Osteocyte (in vitro differentiated cells): Measurements from ENCODE around the gene PCDHGB1. TPM values are rescaled to one million over a fixed set of nuclear protein-coding genes. Genes with fewer than 3 reads are reported as not detected.

ENCODE experiments used
- DNase-seq: peaks from one replicate; pipeline ENCODE4 v3.0.0; 2021; ENCODE audit warnings: mixed read lengths; ENCODE audit not compliant: unreplicated experiment; ENCODE audit errors: extremely low spot score
- H3K27ac Mint-ChIP-seq: one replicate; pipeline ENCODE4 v1.8.0; 2021; ENCODE audit warnings: mild to moderate bottlenecking, mixed read lengths; ENCODE audit not compliant: unreplicated experiment
- H3K27me3 Mint-ChIP-seq: one replicate; pipeline ENCODE4 v1.8.0; 2021; ENCODE audit warnings: mixed read lengths; ENCODE audit not compliant: unreplicated experiment
- H3K36me3 Mint-ChIP-seq: one replicate; pipeline ENCODE4 v1.8.0; 2021; ENCODE audit warnings: mixed read lengths; ENCODE audit not compliant: unreplicated experiment
- H3K4me1 Mint-ChIP-seq: one replicate; pipeline ENCODE4 v1.8.0; 2021; ENCODE audit warnings: mixed read lengths; ENCODE audit not compliant: unreplicated experiment
- H3K4me3 Mint-ChIP-seq: one replicate; pipeline ENCODE4 v1.8.0; 2021; ENCODE audit warnings: mild to moderate bottlenecking, moderate library complexity, mixed read lengths; ENCODE audit not compliant: unreplicated experiment
- H3K9me3 Mint-ChIP-seq: one replicate; pipeline ENCODE4 v1.8.0; 2021; ENCODE audit warnings: mixed read lengths; ENCODE audit not compliant: unreplicated experiment
- total RNA-seq: library from RNA; stranded (reverse); gene quantifications from 2 replicates; pipeline ENCODE4 v1.2.1, GENCODE V29; 2021
- TF ChIP-seq, protein P1 (sequence below): fragments of 200-600 bp; sonication (generic); IDR thresholded peaks from 2 replicates; pipeline ENCODE4 v1.5.0; 2021; ENCODE audit warnings: antibody characterized with exemption, mild to moderate bottlenecking, moderate library complexity

PCDHGB1 gene
- total RNA-seq, 1 donor from 2014 or later, result 1.8 TPM

DNA sequence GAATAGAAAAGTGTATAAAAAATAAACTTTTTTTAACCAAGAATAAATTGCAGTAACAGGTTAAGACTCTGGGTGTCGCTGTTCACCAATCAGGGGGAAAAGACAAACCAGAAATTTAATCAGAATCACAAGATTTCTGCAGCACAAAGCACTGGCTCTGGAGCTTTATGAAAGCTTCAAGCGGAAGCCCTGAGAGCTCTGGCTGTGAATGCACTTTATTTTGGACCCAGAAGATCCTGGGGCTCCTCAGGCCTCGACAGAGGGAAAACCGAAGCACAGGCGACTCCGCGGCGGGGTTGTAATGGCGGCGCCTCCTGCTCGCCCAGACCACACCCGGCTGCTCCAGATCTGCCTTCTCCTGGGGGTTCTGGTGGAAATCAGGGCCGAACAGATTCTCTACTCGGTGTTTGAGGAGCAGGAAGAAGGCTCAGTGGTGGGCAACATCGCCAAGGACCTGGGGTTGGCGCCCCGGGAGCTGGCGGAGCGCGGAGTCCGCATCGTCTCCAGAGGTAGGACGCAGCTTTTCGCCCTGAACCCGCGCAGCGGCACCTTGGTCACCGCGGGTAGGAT lies 5.1 kb downstream of the PCDHGB1 start, which contains the start of gene PCDHGA4:
TSS of gene PCDHGA4 (plus strand) at position 122 of the 570 bp plus-strand sequence. CDS start at position 209, 87 bp downstream.
- H3K27me3 Mint-ChIP-seq, result no peaks in the 10 kb centered on the region
- peaks cover 1% of the 10 kb centered on the region for H3K4me1 Mint-ChIP-seq
- H3K9me3 Mint-ChIP-seq, result peaks cover 35% of the 10 kb centered on the region
- no peak for DNase-seq
- H3K27ac Mint-ChIP-seq, result no peak within 1 kb of the TSS
- TF ChIP-seq, protein P1, sequence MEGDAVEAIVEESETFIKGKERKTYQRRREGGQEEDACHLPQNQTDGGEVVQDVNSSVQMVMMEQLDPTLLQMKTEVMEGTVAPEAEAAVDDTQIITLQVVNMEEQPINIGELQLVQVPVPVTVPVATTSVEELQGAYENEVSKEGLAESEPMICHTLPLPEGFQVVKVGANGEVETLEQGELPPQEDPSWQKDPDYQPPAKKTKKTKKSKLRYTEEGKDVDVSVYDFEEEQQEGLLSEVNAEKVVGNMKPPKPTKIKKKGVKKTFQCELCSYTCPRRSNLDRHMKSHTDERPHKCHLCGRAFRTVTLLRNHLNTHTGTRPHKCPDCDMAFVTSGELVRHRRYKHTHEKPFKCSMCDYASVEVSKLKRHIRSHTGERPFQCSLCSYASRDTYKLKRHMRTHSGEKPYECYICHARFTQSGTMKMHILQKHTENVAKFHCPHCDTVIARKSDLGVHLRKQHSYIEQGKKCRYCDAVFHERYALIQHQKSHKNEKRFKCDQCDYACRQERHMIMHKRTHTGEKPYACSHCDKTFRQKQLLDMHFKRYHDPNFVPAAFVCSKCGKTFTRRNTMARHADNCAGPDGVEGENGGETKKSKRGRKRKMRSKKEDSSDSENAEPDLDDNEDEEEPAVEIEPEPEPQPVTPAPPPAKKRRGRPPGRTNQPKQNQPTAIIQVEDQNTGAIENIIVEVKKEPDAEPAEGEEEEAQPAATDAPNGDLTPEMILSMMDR, result no peak
- H3K36me3 Mint-ChIP-seq, result peaks cover 1% of the 10 kb centered on the region
- H3K4me3 Mint-ChIP-seq, result no peak within 1 kb of the TSS

DNA sequence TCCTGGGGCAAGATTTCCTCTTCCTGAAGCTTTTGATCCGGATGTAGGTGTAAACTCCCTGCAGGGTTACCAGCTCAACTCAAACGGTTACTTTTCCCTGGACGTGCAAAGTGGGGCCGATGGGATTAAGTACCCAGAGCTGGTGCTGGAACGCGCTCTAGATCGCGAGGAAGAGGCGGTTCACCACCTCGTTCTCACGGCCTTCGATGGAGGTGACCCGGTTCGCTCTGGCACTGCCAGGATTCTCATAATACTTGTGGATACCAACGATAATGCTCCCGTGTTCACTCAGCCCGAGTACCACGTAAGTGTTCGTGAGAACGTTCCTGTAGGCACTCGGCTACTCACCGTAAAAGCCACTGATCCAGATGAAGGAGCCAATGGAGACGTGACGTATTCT lies 5.7 kb downstream of the PCDHGB1 start:
- Mint-ChIP-seq H3K27ac (no peak overlapping the region), H3K36me3 (no peaks in the 10 kb centered on the region), H3K4me3 (no peak overlapping the region), H3K27me3 (no peaks in the 10 kb centered on the region), H3K4me1 (no peaks in the 10 kb centered on the region), H3K9me3 (peaks cover 37% of the 10 kb centered on the region)
- DNase-seq, result no peak
- TF ChIP-seq, protein P1, result no peak

DNA sequence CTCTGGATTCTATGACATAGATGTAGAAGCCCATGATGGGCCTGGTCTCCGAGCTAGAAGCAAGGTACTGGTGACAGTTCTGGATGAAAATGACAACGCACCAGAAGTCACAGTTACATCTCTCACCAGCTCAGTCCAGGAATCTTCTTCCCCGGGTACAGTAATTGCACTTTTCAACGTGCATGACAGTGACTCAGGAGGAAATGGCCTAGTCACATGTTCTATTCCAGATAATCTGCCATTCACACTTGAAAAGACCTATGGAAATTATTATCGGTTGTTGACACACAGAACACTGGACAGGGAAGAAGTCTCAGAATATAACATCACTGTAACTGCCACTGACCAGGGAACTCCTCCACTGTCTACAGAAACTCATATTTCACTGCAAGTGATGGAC lies 6.2 kb downstream of the PCDHGB1 start:
- TF ChIP-seq, protein P1, result no peak
- Mint-ChIP-seq H3K4me1 (no peaks in the 10 kb centered on the region), H3K27me3 (no peaks in the 10 kb centered on the region), H3K9me3 (peaks cover 38% of the 10 kb centered on the region), H3K36me3 (no peaks in the 10 kb centered on the region), H3K27ac (no peak overlapping the region), H3K4me3 (no peak overlapping the region)
- DNase-seq, result no peak

DNA sequence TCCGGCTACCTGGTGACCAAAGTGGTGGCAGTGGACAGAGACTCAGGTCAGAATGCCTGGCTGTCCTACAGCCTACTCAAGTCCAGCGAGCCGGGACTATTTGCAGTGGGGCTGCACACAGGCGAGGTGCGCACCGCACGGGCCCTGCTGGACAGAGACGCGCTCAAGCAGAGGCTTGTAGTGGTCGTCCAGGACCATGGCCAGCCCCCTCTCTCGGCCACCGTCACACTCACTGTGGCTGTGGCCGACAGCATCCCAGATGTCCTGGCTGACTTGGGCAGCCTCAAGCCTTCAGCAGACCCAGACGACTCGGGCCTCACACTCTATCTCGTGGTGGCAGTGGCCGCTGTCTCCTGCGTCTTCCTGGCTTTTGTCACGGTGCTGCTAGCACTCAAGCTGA lies 7.1 kb downstream of the PCDHGB1 start:
- H3K4me3 Mint-ChIP-seq, result no peak overlapping the region
- H3K27ac Mint-ChIP-seq, result no peak overlapping the region
- H3K9me3 Mint-ChIP-seq, result peaks cover 38% of the 10 kb centered on the region
- H3K36me3 Mint-ChIP-seq, result no peaks in the 10 kb centered on the region
- no peaks in the 10 kb centered on the region for H3K4me1 Mint-ChIP-seq
- no peaks in the 10 kb centered on the region for H3K27me3 Mint-ChIP-seq
- no peak for DNase-seq
- TF ChIP-seq, protein P1, result no peak

DNA sequence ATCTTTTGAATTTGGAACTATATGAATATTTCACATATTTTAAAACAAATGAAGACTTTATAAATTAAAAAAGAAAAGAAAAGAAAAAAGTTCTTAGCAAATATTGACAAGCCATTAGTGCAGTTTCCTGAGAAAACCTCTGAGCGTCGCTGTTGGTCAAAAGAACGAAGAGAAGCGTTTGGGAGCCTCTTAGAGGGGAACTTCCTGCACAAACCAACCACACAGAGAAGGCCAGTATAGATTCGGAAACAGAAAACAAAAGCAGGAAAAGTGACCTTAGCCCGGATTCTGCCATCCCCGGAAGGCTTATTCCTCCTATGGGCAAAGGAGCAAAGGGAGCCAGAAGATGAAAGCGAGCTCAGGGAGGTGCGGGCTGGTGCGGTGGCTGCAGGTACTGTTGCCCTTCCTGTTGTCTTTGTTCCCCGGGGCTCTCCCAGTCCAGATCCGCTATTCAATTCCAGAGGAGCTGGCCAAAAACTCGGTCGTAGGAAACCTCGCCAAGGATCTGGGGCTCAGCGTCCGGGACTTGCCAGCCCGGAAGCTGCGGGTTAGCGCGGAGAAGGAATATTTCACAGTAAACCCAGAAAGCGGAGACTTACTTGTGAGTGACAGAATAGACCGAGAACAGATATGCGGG lies 10.0 kb downstream of the PCDHGB1 start, which contains the start of gene PCDHGB2:
TSS of gene PCDHGB2 (plus strand) at position 205 of the 637 bp plus-strand sequence. CDS start at position 347, 142 bp downstream.
- no peaks in the 10 kb centered on the region for H3K36me3 Mint-ChIP-seq
- no peak for DNase-seq
- TF ChIP-seq, protein P1, result peak; percentile 9

More for the DNA sequence above, 10.0 kb downstream of the PCDHGB1 start, which contains the start of gene PCDHGB2:
- H3K27ac Mint-ChIP-seq, result no peak within 1 kb of the TSS
- peaks cover 45% of the 10 kb centered on the region for H3K9me3 Mint-ChIP-seq
- no peaks in the 10 kb centered on the region for H3K4me1 Mint-ChIP-seq
- H3K27me3 Mint-ChIP-seq, result no peaks in the 10 kb centered on the region
- no peak within 1 kb of the TSS for H3K4me3 Mint-ChIP-seq
